ENCODE measurements around the gene LRRC42. TPM values are rescaled to one million over a fixed set of nuclear protein-coding genes. Genes with fewer than 3 reads are reported as not detected.

Gene LRRC42
- total and polyA plus RNA-seq, 2 experiments from 2014 or later = 39.3 to 49.6 TPM

- Histone ChIP-seq H3K27ac (no peak overlapping the region), H3K27me3 (no peaks in the 10 kb centered on the region), H3K9me3 (ENCODE audit: low read depth) (no peaks in the 10 kb centered on the region), H3K36me3 (no peaks in the 10 kb centered on the region), H3K4me3 (no peak overlapping the region), H3K4me1 (ENCODE audit: low read depth) (no peaks in the 10 kb centered on the region)
- DNase-seq (ENCODE audit: low read depth in 1 of 2, low spot score in 1 of 2) = no peak
- TF ChIP-seq CTCF (IDR thresholded peaks at IDR 0.05; ENCODE audit: low read depth, low read length) = no peak
Observed at GRCh38 chr1:54004481-54005049, 58.4 kb downstream of the LRRC42 start.

GRCh38 chr1:54006508-54006907, 60.4 kb downstream of the LRRC42 start:
- Histone ChIP-seq H3K36me3 (no peaks in the 10 kb centered on the region), H3K4me3 (no peak overlapping the region), H3K9me3 (ENCODE audit: low read depth) (no peaks in the 10 kb centered on the region), H3K4me1 (ENCODE audit: low read depth) (no peaks in the 10 kb centered on the region), H3K27me3 (no peaks in the 10 kb centered on the region), H3K27ac (no peak overlapping the region)
- no peak for DNase-seq (ENCODE audit: low read depth in 1 of 2, low spot score in 1 of 2)
- no peak for TF ChIP-seq CTCF (IDR thresholded peaks at IDR 0.05; ENCODE audit: low read depth, low read length)

GRCh38 chr1:54007613-54008012, 61.5 kb downstream of the LRRC42 start:
- H3K4me3 ChIP-seq = no peak overlapping the region
- no peak for DNase-seq (ENCODE audit: low read depth in 1 of 2, low spot score in 1 of 2)
- no peak for TF ChIP-seq CTCF (IDR thresholded peaks at IDR 0.05; ENCODE audit: low read depth, low read length)
- no peaks in the 10 kb centered on the region for H3K36me3 ChIP-seq
- H3K27ac ChIP-seq = no peak overlapping the region
- H3K9me3 ChIP-seq (ENCODE audit: low read depth) = no peaks in the 10 kb centered on the region
- H3K27me3 ChIP-seq = no peaks in the 10 kb centered on the region
- H3K4me1 ChIP-seq (ENCODE audit: low read depth) = no peaks in the 10 kb centered on the region

GRCh38 chr1:54008876-54009275, 62.7 kb downstream of the LRRC42 start:
- Histone ChIP-seq H3K27me3 (no peaks in the 10 kb centered on the region), H3K27ac (no peak overlapping the region), H3K36me3 (no peaks in the 10 kb centered on the region), H3K4me3 (no peak overlapping the region), H3K9me3 (ENCODE audit: low read depth) (no peaks in the 10 kb centered on the region), H3K4me1 (ENCODE audit: low read depth) (no peaks in the 10 kb centered on the region)
- no peak for DNase-seq (ENCODE audit: low read depth in 1 of 2, low spot score in 1 of 2)
- TF ChIP-seq CTCF (IDR thresholded peaks at IDR 0.05; ENCODE audit: low read depth, low read length) = no peak

- no peaks in the 10 kb centered on the region for H3K36me3 ChIP-seq
Observed at GRCh38 chr1:54009406-54009805, 63.3 kb downstream of the LRRC42 start.

More at GRCh38 chr1:54009406-54009805, 63.3 kb downstream of the LRRC42 start:
- no peak for TF ChIP-seq CTCF (IDR thresholded peaks at IDR 0.05; ENCODE audit: low read depth, low read length)
- no peaks in the 10 kb centered on the region for H3K4me1 ChIP-seq (ENCODE audit: low read depth)
- H3K4me3 ChIP-seq = no peak overlapping the region
- no peaks in the 10 kb centered on the region for H3K27me3 ChIP-seq
- no peak for DNase-seq (ENCODE audit: low read depth in 1 of 2, low spot score in 1 of 2)
- H3K9me3 ChIP-seq (ENCODE audit: low read depth) = no peaks in the 10 kb centered on the region
- H3K27ac ChIP-seq = no peak overlapping the region
